GM10847 (cell line): ENCODE results near the gene MED27.

Experiments
- POLR2A ChIP-seq: IDR thresholded peaks from 2 replicates; pipeline ENCODE4 v1.6.1; 2011; ENCODE audit not compliant: insufficient read length; ENCODE audit errors: extremely low read depth

Gene MED27

GRCh38 chr9:131848570-131849160, 231.0 kb downstream of the MED27 start:
- TF ChIP-seq POLR2A: no peak

DNA sequence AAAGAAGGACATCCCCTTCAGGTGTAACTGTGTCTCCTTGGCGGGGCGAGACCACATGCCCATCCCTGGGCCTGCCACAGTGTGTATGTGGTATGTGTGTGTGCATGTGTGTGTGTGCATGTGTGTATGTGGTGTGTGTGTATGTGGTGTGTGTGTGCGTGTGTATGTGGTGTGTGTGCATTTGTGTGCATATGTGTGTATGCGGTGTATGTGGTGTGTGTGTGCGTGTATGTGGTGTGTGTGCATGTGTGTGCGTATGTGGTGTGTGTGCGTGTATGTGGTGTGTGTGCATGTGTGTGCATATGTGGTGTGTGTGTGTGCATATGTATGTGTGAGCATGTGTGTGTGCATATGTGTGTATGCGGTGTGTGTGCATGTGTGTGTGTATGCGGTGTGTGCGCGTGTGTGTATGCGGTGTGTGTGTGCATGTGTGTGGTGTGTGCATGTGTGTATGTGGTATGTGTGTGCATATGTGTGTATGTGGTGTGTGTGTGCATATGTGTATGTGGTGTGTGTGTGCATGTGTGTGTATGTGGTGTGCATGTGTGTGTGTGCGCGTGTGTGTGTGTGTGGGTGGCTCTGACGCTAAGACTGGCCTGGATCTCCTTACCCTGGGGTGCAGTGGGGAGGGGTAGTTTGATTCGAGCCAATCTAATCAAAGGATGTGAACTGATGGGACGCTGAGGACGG, 231.9 kb downstream of the MED27 start:
- TF ChIP-seq POLR2A: no peak

DNA sequence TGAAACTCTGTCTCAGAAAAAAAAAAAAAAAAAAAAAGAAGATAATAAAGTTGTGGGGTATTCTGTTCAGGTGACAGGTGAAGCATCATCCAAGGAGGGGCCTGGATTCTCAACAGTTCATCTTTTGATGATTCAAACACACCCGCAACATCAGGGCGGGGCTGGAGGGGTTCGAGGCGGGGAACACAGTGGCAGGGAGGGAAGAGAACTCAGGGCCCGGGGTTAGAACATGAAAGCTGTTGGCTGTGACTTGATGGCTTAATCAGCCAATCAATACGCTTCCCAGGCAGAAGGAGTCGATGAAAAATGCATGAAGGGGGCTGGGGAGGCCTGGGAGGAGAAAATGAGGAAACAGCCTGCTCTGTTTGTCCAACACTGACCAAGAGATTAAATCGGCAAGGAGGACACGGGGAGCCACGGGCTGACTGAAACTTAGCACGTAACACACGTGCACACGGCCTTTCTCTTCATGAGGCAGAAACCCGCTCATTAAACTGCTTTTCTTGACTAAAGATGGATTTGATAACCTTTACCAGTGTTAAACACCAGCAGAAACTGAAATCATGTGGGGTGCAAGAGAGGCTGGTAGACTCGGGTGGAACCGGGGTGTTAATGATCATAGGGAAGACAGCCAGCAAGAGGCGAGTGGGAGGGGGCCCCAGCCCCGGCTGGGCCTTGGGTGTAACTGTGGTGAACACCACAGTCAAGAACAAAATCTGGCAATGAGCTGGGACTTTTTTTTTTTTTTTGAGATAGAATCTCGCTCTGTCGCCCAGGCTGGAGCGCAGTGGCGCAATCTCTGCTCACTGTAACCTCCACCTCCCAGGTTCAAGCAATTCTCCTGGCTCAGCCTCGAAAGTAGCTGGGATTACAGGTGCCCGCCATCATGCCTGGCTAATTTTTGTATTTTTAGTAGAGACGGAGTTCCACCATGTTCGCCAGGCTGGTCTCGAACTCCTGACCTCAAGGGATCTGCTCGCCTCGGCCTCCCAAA, 234.1 kb downstream of the MED27 start:
- no peak for TF ChIP-seq POLR2A

DNA sequence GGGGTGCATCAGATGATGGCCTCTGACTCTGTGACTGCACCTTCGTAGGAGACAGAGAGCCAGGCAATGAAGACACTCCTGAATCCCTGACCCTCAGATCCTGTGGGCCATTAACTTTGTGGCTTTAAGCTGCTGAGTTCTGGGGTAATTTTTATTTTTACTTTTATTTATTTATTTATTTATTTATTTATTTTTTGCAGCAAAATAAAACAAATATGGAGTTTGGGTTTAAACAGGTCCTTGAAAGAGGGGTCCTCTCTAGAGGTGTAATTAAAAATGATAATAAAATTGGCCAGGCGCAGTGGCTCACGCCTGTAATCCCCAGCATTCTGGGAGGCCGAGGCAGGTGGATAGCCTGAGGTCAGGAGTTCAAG, 234.9 kb downstream of the MED27 start:
- no peak for TF ChIP-seq POLR2A

DNA sequence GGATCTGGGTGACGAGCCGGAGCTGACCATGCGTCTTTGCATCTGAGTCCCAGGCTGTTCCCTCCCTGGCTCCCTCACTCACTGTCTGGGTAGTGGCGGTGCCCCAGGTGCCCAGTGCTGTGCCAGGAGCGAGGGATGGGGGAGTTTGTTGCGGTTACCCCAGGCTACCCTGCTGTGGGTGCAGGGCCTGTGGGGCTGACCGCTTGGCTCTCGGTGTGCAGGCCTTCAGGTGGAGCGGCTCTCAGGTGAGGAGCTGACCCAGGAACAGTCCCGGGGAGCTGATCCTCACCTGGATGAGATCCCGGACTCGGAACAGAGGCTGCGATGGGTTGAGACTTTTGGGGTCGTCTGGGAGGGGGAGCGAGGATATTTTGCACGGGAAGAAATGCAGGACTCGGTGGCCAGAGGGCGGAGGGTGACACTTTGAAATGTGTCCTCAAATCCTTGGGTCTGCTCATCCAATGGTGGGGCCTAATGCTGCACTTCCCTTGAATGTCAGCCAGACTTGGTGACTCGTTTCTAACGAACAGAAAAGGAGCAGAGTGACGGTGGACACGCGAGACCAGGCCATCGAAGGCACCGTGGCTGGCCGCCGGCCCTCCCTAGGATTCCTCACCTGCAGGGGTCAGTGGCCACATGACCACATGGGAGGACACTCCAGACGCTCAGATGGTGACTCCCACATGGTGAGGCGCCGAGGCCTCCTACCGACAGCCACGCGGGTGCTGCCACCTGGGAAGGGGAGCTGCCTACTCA, 235.5 kb downstream of the MED27 start:
- no peak for TF ChIP-seq POLR2A

DNA sequence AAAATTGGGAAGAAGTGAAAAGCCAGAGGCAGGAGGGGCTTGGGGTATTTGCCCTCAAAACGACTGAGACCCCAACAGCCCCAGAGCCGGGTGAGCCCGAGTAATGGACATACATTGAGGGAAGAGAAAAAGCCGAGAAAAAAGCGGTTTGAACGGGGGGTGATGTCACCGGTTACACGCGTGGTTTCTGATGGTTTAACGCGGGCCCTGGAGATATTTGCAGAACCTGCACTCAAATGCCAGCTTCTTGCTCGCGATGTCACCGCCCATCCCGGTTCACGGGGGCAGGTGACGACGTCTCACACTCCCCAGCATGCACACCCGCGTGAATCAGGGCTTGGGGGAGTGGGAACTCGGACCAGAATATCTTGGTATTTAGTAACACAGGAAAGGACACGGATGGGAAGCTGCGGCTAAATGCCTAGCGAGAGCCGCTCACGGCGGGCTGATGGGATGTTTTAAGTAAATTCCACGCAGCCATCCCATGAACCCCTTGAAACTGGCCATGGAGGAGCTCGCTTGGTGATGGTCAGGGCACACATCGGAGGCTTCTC, 237.8 kb downstream of the MED27 start:
- no peak for TF ChIP-seq POLR2A

DNA sequence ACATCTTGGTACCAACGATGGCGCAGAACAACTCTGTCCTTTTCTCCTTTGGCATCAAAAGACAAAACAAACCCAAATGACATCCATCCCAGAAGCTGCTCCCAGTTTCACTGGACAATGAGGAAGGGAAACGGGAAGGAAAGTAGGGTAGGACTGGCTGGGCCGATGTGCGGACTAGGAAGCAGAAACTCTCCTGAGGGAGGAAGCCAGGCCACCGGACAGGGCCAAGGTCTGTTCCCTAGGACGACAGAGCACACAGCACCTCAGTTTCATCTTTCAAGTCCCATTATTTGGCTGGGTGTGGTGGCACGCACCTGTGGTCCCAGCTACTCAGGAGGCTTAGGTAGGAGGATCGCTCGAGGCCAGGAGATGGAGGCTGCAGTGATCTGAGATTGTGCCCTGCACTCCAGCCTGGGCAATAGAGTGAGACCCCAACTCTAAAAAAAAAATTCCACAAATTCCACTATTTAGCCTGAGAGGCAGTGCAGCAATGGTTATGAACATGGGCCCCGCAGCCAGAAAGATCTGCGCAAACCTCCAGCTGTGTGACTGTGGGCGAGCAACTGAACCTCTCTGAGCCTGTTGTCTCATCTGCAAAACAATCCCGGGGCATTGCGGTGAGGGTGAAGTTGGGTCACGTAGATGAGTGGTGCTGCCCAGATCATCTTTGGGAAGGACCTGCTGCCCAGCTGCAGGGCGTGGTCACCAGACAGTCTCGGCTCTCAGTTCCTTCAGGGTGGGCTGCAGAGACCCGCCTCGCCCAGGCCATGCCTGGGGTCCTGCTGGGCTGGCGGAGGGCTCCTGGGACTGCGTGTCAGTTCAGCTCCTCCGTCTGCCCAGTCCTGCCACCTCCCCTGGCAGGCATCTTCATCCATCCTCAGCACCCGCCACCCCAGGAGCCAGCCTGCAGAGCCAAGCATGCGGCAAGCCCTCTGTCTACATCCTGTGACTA, 238.6 kb downstream of the MED27 start:
- TF ChIP-seq POLR2A: no peak

GRCh38 chr9:131840220-131840619, 239.4 kb downstream of the MED27 start:
- TF ChIP-seq POLR2A: no peak

GRCh38 chr9:131839281-131840084, 240.2 kb downstream of the MED27 start:
- no peak for TF ChIP-seq POLR2A

DNA sequence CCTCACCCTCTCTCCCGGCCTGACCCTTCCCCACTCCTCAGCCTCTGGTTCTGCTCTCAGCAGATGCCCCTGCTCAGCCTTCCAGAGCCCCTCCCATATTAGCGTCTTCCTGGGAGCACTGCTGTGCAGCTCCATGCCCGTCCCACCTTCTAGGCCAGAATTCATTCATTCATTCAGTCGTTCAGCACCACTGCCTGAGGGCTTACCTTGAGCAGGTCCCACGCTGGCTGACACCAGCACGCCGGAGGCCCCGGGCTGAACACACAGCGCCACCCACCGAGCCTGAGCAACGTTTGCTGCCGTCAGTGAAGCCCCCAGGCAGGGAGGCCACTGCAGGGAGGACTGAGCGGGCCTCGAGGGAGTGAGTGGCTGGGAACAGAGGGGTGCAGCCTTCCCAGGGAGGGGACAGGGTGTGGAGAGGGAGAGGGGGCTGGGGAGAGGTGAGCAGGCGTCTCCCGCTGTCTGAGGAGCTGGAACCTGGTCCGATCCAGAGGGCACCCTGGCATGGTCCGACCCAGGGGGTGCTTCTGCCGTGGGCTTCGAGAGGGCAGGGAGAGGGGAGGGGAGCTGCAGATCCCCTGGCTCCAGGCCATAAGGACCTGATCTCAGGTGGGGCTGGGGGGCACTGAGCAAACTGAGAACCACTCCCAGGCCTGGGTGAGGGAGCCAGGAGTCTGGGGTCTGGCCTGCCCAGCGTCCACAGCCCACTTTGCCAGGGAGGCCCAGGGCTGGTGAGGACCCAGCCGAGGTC, 241.0 kb downstream of the MED27 start:
- no peak for TF ChIP-seq POLR2A

GRCh38 chr9:131837836-131838235, 241.8 kb downstream of the MED27 start:
- no peak for TF ChIP-seq POLR2A

- TF ChIP-seq POLR2A: no peak
Measured at GRCh38 chr9:131837316-131837715, 242.4 kb downstream of the MED27 start.

DNA sequence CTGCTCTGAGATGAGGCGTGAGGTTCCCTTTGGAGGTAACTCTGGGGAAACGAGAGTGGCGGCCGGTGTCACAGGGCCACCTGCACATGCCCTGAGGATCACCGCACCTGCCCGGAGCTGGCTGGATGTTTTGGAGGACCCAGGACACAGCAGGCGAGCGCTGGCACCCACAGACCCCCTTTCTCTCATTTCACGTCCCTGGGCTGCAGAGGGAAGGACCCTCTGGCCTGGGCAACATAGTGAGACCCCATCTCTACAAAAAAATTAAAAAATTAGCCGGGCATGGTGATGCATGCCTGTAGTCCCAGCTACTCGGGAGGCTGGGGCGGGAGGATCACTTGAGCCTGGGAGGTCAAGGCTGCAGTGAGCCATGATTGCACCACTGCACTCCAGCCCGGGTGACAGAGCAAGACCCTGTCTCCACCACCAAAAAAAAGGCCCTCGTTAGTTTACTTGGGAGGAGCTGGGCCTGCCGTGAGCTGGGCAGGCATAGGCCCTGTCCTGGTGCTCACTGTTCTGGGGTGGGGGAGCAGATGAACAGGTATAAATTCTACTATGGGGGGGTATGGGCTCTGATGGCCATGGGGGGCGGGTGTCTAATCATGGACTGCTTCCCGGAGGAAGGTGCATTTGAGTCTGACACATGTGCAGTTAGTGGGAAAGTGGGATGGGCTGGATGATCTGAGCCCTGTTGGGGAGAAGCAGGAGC, 242.9 kb downstream of the MED27 start:
- no peak for TF ChIP-seq POLR2A
